IMR-90 (cell line): ENCODE results near the gene IDH3B. TPM values are rescaled to one million over a fixed set of nuclear protein-coding genes. Genes with fewer than 3 reads are reported as not detected.

Experiments
- ATAC-seq: fragments of 200-7000 bp; cut with Tn5 transposase; 2 replicates; pipeline ENCODE4 v1.9.1; 2020; ENCODE audit warnings: low read depth, mild to moderate bottlenecking, moderate library complexity
- BruUV-seq: library from RNA; stranded (reverse); fragments of 400-500 nt; replicated peaks from 2 replicates; lab custom pipeline; 2021; lab: Mats Ljungman, UMichigan
- CTCF ChIA-PET: fragments of 300-600 bp; formaldehyde crosslinking; extraction: SDS; loops from one replicate; lab custom pipeline; 2021; ENCODE audit warnings: antibody characterized with exemption; lab: Yijun Ruan, JAX
- POLR2A ChIA-PET: fragments of 300-600 bp; sonication (Branson Sonifier 250); formaldehyde crosslinking; loops from one replicate; lab custom pipeline; 2022; ENCODE audit warnings: antibody characterized with exemption; ENCODE audit not compliant: unreplicated experiment; lab: Charles Lee
- DNase-seq: peaks from one replicate; pipeline ENCODE4 v3.0.0; 2013
- H2AFZ ChIP-seq: replicated peaks from 2 replicates; pipeline ENCODE3; 2013; ENCODE audit warnings: low read length, mild to moderate bottlenecking; ENCODE audit not compliant: poor library complexity
- H2AK5ac ChIP-seq: 2 replicates; pipeline ENCODE4 v1.6.1; 2013; ENCODE audit warnings: low read depth, low read length, inconsistent platforms
- H2AK9ac ChIP-seq: replicated peaks from 2 replicates; pipeline ENCODE3; 2013; ENCODE audit warnings: mild to moderate bottlenecking, low read depth, low read length, moderate library complexity; ENCODE audit not compliant: poor library complexity
- H2BK120ac ChIP-seq: 2 replicates; pipeline ENCODE4 v1.6.1; 2013; ENCODE audit warnings: low read depth, low read length, inconsistent platforms
- H2BK15ac ChIP-seq: 3 replicates; pipeline ENCODE4 v1.6.1; 2013; ENCODE audit warnings: low read depth, low read length, inconsistent platforms
- H2BK20ac ChIP-seq: 2 replicates; pipeline ENCODE4 v1.6.1; 2013; ENCODE audit warnings: low read depth, mild to moderate bottlenecking, inconsistent platforms, low read length, moderate library complexity
- H2BK5ac ChIP-seq: 2 replicates; pipeline ENCODE4 v1.6.1; 2013; ENCODE audit warnings: mild to moderate bottlenecking, low read depth, low read length, inconsistent platforms; ENCODE audit not compliant: poor library complexity, severe bottlenecking
- H3K14ac ChIP-seq: replicated peaks from 2 replicates; pipeline ENCODE4 v1.6.1; 2013; ENCODE audit warnings: low read depth, low read length, inconsistent platforms
- H3K18ac ChIP-seq: 2 replicates; pipeline ENCODE4 v1.6.1; 2013; ENCODE audit warnings: low read depth, low read length, control low read depth
- H3K23ac ChIP-seq: 2 replicates; pipeline ENCODE4 v1.6.1; 2013; ENCODE audit warnings: low read depth, low read length, inconsistent platforms
- H3K27ac ChIP-seq: 2 replicates; pipeline ENCODE4 v1.5.1; 2013; ENCODE audit warnings: mild to moderate bottlenecking, control low read depth, low read length; ENCODE audit not compliant: insufficient read depth
- H3K27me3 ChIP-seq: 2 replicates; pipeline ENCODE4 v1.6.1; 2013; ENCODE audit warnings: low read length; ENCODE audit not compliant: control insufficient read depth, insufficient read depth
- H3K36me3 ChIP-seq: 2 replicates; pipeline ENCODE4 v1.6.1; 2013; ENCODE audit warnings: low read length, mixed read lengths; ENCODE audit not compliant: control insufficient read depth, insufficient read depth
- H3K4ac ChIP-seq: 2 replicates; pipeline ENCODE4 v1.6.1; 2013; ENCODE audit warnings: low read depth, low read length, inconsistent platforms
- H3K4me1 ChIP-seq: 2 replicates; pipeline ENCODE4 v1.6.1; 2013; ENCODE audit warnings: low read length, mixed read lengths; ENCODE audit not compliant: control insufficient read depth, insufficient read depth
- H3K4me2 ChIP-seq: 2 replicates; pipeline ENCODE4 v1.6.1; 2013; ENCODE audit warnings: low read depth, mild to moderate bottlenecking, control low read depth, low read length, moderate library complexity
- H3K4me3 ChIP-seq: 2 replicates; pipeline ENCODE4 v1.5.1; 2013; ENCODE audit warnings: low read depth, mild to moderate bottlenecking, control low read depth, low read length, moderate library complexity; ENCODE audit not compliant: insufficient read depth
- H3K56ac ChIP-seq: 2 replicates; pipeline ENCODE4 v1.6.1; 2013; ENCODE audit warnings: low read length, inconsistent platforms; ENCODE audit not compliant: insufficient read depth; ENCODE audit errors: extremely low read depth
- H3K79me1 ChIP-seq, 2 experiments: 2 replicates each; pipeline ENCODE4 v1.6.1; 2013; ENCODE audit warnings: low read length in 2 of 2, inconsistent platforms in 1 of 2, low read depth in 1 of 2
- H3K9ac ChIP-seq: 2 replicates; pipeline ENCODE4 v1.6.1; 2013; ENCODE audit warnings: low read depth, low read length, control low read depth
- H3K9me1 ChIP-seq: 2 replicates; pipeline ENCODE4 v1.6.1; 2013; ENCODE audit warnings: low read length, inconsistent platforms; ENCODE audit not compliant: insufficient read depth
- H3K9me3 ChIP-seq: 2 replicates; pipeline ENCODE4 v1.6.1; 2013; ENCODE audit warnings: low read length; ENCODE audit not compliant: control insufficient read depth, insufficient read depth
- H4K20me1 ChIP-seq: 2 replicates; pipeline ENCODE4 v1.6.1; 2013; ENCODE audit warnings: low read length, inconsistent platforms; ENCODE audit not compliant: insufficient read depth
- H4K5ac ChIP-seq: 2 replicates; pipeline ENCODE4 v1.6.1; 2013; ENCODE audit warnings: mild to moderate bottlenecking, low read depth, low read length, control low read depth
- H4K8ac ChIP-seq, 2 experiments: 2 replicates each; pipeline ENCODE4 v1.6.1; 2013; ENCODE audit warnings: low read depth in 2 of 2, low read length in 2 of 2, control low read depth in 1 of 2, inconsistent platforms in 1 of 2
- H4K91ac ChIP-seq: 2 replicates; pipeline ENCODE4 v1.6.1; 2013; ENCODE audit warnings: low read depth, low read length, inconsistent platforms; ENCODE audit not compliant: insufficient read depth
- CEBPB ChIP-seq: IDR thresholded peaks from 2 replicates; pipeline ENCODE4 v1.6.1; 2012; ENCODE audit warnings: low read depth, low read length, improper control_type of control experiment
- CHD1 ChIP-seq: IDR thresholded peaks from 2 replicates; pipeline ENCODE4 v1.6.1; 2012; ENCODE audit warnings: low read depth, low read length, improper control_type of control experiment
- MAZ ChIP-seq: IDR thresholded peaks from 2 replicates; pipeline ENCODE4 v1.6.1; 2012; ENCODE audit warnings: low read depth, mild to moderate bottlenecking, low read length, improper control_type of control experiment, moderate library complexity, borderline replicate concordance
- NFE2L2 ChIP-seq: fragments of 150-350 bp; IDR thresholded peaks from 2 replicates; pipeline ENCODE4 v1.6.1; 2016; ENCODE audit warnings: low read depth, mild to moderate bottlenecking, low read length
- RFX5 ChIP-seq: IDR thresholded peaks from 2 replicates; pipeline ENCODE4 v1.8.0; 2012; ENCODE audit warnings: low read depth, mild to moderate bottlenecking, low read length, moderate library complexity
- WGBS, 2 experiments: methylation state at CpG; one replicate each; pipeline versions ENCODE4 v1.1.5 to v1.1.7; 2013; ENCODE audit warnings: missing lambda C conversion rate in 2 of 2; ENCODE audit not compliant: insufficient read length in 1 of 2; ENCODE audit errors: extremely low coverage in 2 of 2; 5-methylcytosine and 5-hydroxymethylcytosine counted together
- dilution Hi-C: fragments of 300-500 bp; cut with HindIII; formaldehyde crosslinking; loops from one replicate; pipeline ENCODE4 v1.14.3; 2018; ENCODE audit warnings: low sequenced_read_pairs; ENCODE audit not compliant: unreplicated experiment
- in situ Hi-C: fragments of 300-500 bp; cut with MboI; formaldehyde crosslinking; loops from 3 replicates; pipeline ENCODE4 v1.14.3; 2019; ENCODE audit warnings: low sequenced_read_pairs, inconsistent platforms, mixed read lengths
- intact Hi-C: fragments of 100-400 bp; cut with micrococcal nuclease; formaldehyde crosslinking; loops from 2 replicates; pipeline ENCODE4 v1.10.0; 2022
- polyA plus RNA-seq, 3 experiments: library from polyadenylated mRNA; depleted of rRNA; stranded (reverse); fragments of >200 nt; gene quantifications; 2 replicates each; pipeline ENCODE4 v1.2.3, GENCODE V29; 2012; ENCODE audit warnings: low replicate concordance in 1 of 3
- total RNA-seq: library from RNA; depleted of rRNA; stranded (reverse); fragments of >200 nt; gene quantifications from 2 replicates; pipeline ENCODE4 v1.2.3, GENCODE V29; 2012
- TF ChIP-seq, protein P1 (sequence below): fragments of 150-350 bp; IDR thresholded peaks from 2 replicates; pipeline ENCODE4 v1.6.1; 2016; ENCODE audit warnings: low read depth, mild to moderate bottlenecking, low read length, moderate library complexity, borderline replicate concordance

IDH3B gene
- total and polyA plus RNA-seq, 2 of the 4 experiments (the other 2 are of a cell fraction) = 151 to 160 TPM

- Histone ChIP-seq H2AFZ (no peak overlapping the region), H3K14ac (no peak overlapping the region), H3K27ac (no peak overlapping the region), H4K91ac (no peak overlapping the region), H2AK9ac (no peak overlapping the region), H3K36me3 (no peaks in the 10 kb centered on the region), H4K5ac (no peak overlapping the region), H2BK15ac (no peak overlapping the region), H2AK5ac (no peak overlapping the region), H3K9me1 (no peaks in the 10 kb centered on the region), H3K9me3 (no peaks in the 10 kb centered on the region), H3K27me3 (peaks cover 15% of the 10 kb centered on the region), H3K23ac (no peak overlapping the region), H3K56ac (no peak overlapping the region), H2BK5ac (no peak overlapping the region), H4K20me1 (no peaks in the 10 kb centered on the region), H2BK20ac (no peak overlapping the region), H3K4ac (no peak overlapping the region), H4K8ac (no peak overlapping the region), H3K4me3 (no peak overlapping the region), H2BK120ac (no peak overlapping the region), H3K4me1 (no peaks in the 10 kb centered on the region), H3K4me2 (no peak overlapping the region), H3K79me1 (no peaks in the 10 kb centered on the region), H3K18ac (no peak overlapping the region), H3K9ac (no peak overlapping the region)
- CTCF ChIA-PET = no interaction called here
- in situ Hi-C loops (no loop called here), intact Hi-C loops (no loop called here), dilution Hi-C loops (no loop called here)
- BruUV-seq = no TSS peak
- WGBS, 2 experiments = 73% methylated on average over 5 of the region's 6 CpGs; no CpG with 5 or more reads in 1 of the 2 experiments
- ATAC-seq = no peak
- POLR2A ChIA-PET = no interaction called here
- TF ChIP-seq, protein P1, sequence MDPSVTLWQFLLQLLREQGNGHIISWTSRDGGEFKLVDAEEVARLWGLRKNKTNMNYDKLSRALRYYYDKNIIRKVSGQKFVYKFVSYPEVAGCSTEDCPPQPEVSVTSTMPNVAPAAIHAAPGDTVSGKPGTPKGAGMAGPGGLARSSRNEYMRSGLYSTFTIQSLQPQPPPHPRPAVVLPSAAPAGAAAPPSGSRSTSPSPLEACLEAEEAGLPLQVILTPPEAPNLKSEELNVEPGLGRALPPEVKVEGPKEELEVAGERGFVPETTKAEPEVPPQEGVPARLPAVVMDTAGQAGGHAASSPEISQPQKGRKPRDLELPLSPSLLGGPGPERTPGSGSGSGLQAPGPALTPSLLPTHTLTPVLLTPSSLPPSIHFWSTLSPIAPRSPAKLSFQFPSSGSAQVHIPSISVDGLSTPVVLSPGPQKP = no peak
- TF ChIP-seq MAZ = no peak
- TF ChIP-seq RFX5 = no peak
- TF ChIP-seq CHD1 = no peak
- TF ChIP-seq CEBPB = no peak
- no peak for TF ChIP-seq NFE2L2
- DNase-seq = no peak
Observed at GRCh38 chr20:2637246-2637645, 26.8 kb downstream of the IDH3B start.
